ENCODE results near the gene UNC79.

UNC79 gene

GRCh38 chr14:93527203-93527607, 96.5 kb downstream of the UNC79 start:
- H3K27ac ChIP-seq = peak overlapping the region; percentile 37
- no peak for TF ChIP-seq CTCF (conservative IDR thresholded peaks at IDR 0.05)

- TF ChIP-seq CTCF (conservative IDR thresholded peaks at IDR 0.05) = no peak
Measured at GRCh38 chr14:93528884-93529558, 98.3 kb downstream of the UNC79 start.

GRCh38 chr14:93531644-93532043, 100.9 kb downstream of the UNC79 start:
- TF ChIP-seq CTCF (conservative IDR thresholded peaks at IDR 0.05) = no peak
- no peak overlapping the region for H3K27ac ChIP-seq

More at GRCh38 chr14:93528884-93529558, 98.3 kb downstream of the UNC79 start:
- no peak overlapping the region for H3K27ac ChIP-seq

- no peak overlapping the region for H3K27ac ChIP-seq
- TF ChIP-seq CTCF (conservative IDR thresholded peaks at IDR 0.05) = no peak
Measured at GRCh38 chr14:93532541-93532940, 101.8 kb downstream of the UNC79 start.

- H3K27ac ChIP-seq = no peak overlapping the region
- no peak for TF ChIP-seq CTCF (conservative IDR thresholded peaks at IDR 0.05)
Measured at GRCh38 chr14:93533437-93533836, 102.7 kb downstream of the UNC79 start.

- TF ChIP-seq CTCF (conservative IDR thresholded peaks at IDR 0.05) = no peak
- no peak overlapping the region for H3K27ac ChIP-seq
Measured at GRCh38 chr14:93533842-93534241, 103.1 kb downstream of the UNC79 start.

- no peak overlapping the region for H3K27ac ChIP-seq
- no peak for TF ChIP-seq CTCF (conservative IDR thresholded peaks at IDR 0.05)
Measured at GRCh38 chr14:93535537-93535936, 104.8 kb downstream of the UNC79 start.

Data from VCaP (cell line).